ENCODE measurements around the gene GOLPH3.
A peak's percentile ranks its signal among the peaks of the same experiment; 100 is the strongest.
"Not testable (repeated sequence)": the region's sequence is repeated elsewhere in the genome, so short reads cannot be mapped to it uniquely, and the experiment has no call there.

The GOLPH3 gene

DNA sequence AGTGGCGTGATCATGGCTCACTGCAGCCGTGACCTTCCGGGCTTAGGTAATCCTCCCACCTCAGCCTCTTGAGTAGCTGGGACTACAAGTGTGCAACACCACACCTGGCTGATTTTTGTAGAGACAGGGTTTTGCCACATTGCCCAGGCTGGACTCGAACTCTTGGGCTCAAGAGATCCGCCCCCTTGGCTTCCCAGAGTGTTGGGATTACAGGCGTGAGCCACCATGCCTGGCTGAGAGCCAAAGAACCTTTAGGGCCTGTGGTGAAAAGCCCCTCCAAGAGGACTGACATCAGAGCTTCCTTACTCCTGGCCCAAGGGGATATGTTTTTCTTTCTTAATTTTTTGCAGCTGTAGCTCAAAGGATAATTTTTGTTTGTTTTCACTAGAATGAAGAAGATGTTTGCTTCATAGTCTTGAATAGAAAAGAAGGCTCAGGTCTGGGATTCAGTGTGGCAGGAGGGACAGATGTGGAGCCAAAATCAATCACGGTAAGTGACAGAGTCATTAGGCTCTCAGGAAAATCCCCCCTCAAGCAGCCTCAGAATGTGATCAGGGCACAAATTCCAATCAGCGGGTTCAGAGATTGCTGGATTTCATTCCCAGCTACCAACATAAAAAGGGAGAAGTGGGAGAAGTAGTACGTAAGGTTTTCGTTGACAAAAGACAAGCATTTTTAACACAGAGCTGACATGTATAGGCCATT lies 77.1 kb downstream of the GOLPH3 start:
- DNase-seq = no peak

DNA sequence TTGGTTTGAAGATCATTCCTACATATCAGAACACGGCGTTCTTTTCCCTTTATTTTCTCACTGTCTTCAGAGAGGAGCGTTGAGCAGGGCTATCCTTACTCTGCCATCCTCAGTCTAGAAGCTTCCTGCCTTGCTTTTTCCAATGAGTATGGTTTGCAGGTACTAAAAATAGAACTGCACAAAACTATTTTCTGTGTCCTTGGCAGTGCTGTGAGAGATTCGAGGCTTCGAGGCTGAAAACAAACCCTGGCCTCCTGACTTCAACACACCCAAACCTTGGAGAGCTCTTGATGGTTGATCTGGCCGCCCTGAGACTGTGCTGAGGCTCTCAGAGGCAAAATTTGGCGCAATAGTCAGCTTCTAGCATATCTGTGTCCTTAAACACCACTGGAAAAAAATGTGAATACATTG lies 78.9 kb downstream of the GOLPH3 start:
- no peak for DNase-seq

DNA sequence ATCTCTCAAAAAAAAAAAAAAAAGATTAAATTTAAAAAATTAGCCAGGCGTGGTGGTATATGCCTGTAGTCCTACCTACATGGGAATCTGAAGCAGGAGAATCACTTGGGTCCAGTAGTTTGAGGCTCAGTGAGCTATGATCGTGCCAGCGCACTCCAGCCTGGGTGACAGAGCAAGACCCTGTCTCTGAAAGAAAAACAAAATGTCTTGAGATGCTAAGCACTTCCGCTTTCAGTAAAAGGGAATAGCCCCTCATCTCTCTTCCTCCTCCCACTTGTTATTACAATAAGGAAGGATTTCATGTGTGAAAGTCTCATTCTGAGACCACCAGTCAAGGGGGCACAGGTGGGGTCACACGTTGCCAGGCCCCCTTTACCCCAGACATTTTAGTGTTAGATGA lies 79.4 kb downstream of the GOLPH3 start:
- no peak for DNase-seq

DNA sequence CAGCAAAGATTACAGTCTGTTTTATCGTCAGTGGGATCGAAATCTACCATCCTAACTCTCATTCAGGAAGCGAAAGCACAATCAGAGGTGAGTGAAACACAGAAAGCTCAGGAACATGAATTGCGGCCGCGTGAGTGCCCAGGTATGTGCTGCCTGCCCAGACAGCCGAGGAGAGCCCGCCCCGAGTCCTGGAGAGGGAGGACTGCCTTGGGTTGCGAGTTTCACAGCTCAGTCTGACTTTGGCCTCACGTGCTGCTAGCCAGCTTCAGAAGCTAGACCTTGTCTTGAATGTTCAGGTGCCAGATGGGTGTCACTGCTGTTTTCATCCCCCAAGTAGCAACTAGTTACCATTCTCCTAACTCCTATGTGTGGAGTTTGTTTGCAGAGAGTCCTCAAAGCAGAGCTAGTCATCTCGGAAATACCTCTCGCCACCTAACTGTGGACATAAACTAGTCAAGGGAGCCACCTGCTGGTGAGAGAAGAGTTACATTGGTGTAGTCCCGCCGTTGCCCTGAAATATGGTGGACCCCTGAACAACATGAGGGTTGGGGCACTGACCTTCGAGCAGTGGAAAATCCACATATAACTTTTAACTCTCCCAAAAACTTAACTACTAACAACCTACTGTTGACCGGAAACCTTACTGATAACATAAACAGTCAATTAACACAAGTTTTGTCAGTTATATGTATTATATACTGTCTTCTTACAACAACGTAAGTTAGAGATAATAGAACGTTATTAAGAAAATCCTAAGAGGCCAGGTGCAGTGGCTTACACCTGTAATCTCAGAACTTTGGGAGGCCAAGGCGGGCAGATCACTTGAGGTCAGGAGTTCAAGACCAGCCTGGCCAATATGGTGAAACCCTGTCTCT lies 80.9 kb downstream of the GOLPH3 start:
- peak; percentile 51 to 77 (median 63) for DNase-seq

DNA sequence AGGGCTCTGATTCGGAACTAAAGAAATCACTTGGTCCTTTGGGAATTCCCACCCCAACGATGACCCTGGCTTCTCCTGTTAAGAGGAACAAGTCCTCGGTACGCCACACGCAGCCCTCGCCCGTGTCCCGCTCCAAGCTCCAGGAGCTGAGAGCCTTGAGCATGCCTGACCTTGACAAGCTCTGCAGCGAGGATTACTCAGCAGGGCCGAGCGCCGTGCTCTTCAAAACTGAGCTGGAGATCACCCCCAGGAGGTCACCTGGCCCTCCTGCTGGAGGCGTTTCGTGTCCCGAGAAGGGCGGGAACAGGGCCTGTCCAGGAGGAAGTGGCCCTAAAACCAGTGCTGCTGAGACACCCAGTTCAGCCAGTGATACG lies 83.4 kb downstream of the GOLPH3 start:
- DNase-seq = no peak

DNA sequence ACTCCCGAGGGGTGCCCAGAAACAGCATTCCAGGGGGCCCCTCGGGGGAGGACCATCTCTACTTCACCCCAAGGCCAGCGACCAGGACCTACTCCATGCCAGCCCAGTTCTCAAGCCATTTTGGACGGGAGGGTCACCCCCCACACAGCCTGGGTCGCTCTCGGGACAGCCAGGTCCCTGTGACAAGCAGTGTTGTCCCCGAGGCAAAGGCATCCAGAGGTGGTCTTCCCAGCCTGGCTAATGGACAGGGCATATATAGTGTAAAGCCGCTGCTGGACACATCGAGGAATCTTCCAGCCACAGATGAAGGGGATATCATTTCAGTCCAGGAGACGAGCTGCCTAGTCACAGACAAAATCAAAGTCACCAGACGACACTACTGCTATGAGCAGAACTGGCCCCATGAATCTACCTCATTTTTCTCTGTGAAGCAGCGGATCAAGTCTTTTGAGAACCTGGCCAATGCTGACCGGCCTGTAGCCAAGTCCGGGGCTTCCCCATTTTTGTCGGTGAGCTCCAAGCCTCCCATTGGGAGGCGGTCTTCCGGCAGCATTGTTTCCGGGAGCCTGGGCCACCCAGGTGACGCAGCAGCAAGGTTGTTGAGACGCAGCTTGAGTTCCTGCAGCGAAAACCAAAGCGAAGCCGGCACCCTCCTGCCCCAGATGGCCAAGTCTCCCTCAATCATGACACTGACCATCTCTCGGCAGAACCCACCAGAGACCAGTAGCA lies 83.9 kb downstream of the GOLPH3 start:
- DNase-seq = no peak

DNA sequence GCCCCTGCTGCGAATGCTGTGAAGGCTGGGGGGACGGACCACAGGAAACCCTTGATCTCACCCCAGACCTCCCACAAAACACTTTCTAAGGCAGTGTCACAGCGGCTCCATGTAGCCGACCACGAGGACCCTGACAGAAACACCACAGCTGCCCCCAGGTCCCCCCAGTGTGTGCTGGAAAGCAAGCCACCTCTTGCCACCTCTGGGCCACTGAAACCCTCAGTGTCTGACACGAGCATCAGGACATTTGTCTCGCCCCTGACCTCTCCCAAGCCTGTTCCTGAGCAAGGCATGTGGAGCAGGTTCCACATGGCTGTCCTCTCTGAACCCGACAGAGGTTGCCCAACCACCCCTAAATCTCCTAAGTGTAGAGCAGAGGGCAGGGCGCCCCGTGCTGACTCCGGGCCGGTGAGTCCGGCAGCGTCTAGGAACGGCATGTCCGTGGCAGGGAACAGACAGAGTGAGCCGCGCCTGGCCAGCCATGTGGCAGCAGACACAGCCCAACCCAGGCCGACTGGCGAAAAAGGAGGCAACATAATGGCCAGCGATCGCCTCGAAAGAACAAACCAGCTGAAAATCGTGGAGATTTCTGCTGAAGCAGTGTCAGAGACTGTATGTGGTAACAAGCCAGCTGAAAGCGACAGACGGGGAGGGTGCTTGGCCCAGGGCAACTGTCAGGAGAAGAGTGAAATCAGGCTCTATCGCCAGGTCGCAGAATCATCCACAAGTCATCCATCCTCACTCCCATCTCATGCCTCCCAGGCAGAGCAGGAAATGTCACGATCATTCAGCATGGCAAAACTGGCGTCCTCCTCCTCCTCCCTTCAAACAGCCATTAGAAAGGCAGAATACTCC lies 84.7 kb downstream of the GOLPH3 start:
- no peak for DNase-seq

DNA sequence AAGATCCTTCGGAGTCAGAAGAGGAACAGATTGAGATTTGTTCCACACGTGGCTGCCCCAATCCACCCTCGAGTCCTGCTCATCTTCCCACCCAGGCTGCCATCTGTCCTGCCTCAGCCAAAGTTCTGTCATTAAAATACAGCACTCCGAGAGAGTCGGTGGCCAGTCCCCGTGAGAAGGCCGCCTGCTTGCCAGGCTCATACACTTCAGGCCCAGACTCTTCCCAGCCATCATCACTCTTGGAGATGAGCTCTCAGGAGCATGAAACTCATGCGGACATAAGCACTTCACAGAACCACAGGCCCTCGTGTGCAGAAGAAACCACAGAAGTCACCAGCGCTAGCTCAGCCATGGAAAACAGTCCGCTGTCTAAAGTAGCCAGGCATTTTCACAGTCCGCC lies 85.9 kb downstream of the GOLPH3 start:
- peak in 1 of 3 experiments; percentile 11 for DNase-seq

DNA sequence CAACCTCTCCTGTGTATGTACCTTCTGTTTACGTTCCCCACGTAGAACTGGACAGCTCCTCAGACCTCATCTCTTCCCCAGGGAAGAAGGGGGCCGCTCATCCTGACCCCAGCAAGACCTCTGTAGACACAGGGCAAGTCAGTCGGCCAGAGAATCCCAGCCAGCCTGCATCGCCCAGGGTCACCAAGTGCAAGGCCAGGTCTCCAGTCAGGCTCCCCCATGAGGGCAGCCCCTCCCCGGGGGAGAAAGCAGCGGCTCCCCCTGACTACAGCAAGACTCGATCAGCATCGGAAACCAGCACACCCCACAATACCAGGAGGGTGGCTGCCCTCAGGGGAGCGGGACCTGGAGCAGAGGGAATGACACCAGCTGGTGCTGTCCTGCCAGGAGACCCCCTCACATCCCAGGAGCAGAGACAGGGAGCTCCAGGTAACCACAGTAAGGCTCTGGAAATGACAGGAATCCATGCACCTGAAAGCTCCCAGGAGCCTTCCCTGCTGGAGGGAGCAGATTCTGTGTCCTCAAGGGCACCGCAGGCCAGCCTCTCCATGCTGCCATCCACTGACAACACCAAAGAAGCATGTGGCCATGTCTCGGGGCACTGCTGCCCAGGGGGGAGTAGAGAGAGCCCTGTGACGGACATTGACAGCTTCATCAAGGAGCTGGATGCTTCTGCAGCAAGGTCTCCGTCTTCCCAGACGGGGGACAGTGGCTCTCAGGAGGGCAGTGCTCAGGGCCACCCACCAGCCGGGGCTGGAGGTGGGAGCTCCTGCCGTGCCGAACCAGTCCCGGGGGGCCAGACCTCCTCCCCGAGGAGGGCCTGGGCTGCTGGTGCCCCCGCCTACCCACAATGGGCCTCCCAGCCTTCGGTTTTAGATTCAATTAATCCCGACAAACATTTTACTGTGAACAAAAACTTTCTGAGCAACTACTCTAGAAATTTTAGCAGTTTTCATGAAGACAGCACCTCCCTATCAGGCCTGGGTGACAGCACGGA lies 86.7 kb downstream of the GOLPH3 start:
- DNase-seq = no peak

DNA sequence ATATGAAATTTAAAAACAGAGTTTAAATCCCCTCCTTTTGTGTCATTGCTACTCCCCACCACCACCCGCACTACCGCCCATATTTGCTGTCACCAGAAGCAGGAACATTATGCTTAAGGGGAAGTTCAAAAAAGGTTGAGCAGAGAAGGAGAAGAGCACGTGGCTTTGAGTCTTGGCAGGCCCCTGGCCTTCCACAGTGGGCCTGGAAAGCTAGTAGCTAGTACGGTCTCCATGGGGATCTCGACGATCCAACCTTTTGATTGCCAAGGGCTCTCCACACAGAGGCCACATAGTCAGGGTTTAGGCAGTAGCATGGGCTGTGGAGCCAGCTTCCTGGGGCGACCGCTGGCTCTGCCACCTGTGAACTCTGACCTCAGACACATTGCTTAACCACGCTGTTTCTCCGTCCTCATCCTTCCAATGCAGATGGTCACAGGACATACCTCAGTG lies 90.1 kb downstream of the GOLPH3 start:
- no peak for DNase-seq

DNA sequence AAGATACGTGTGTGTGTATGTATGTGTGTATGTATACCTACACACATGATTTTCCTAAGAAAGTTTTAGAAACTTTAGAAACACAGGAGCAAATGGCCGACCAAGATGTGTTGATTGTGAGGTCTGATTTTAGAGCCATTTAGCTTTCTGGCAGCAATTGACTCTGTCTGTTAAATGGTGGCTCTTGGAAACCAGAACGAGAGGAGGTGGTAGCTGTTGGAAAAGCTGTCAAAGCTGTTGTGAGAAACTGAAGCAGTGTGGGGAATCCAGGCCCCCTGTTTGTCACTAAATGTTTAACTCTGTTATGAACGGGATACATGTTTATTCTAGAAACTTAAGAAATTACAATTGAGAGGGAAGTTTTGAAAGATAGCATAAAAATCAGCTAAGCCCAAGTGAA lies 91.4 kb downstream of the GOLPH3 start:
- no peak for DNase-seq

DNA sequence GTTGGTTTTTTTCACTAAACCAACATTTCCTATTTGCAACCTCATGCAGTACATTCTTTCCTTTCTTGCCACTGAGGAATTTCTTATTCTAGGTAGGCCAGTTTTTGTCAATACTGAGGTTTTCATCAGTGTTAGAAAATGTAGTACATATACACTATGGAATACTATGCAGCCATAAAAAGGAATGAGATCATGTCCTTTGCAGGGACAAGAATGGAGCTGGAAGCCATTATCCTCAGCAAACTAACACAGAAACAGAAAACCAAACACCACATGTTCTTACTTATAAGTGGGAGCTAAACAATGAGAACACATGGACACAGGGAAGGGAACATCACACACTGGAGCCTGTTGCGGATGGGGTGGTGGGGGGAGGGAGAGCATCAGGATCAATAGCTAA lies 93.6 kb downstream of the GOLPH3 start:
- not testable (repeated sequence) for DNase-seq

DNA sequence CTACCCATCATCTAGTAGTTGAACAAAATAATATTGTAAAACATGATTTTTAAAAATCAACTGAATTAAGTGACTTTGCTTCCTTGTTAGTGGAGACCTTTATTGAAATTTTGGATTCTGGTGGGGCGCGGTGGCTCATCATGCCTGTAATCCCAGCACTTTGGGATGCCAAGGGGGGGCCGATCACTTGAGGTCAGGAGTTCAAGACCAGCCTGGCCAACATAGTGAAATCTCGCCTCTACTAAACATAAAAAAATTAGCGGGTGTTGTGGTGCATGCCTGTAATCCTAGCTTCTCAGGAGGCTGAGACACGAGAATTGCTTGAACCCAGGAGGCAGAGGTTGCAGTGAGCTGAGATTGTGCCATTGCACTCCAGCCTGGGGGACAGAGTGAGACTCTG lies 95.3 kb downstream of the GOLPH3 start:
- DNase-seq = not testable (repeated sequence)

DNA sequence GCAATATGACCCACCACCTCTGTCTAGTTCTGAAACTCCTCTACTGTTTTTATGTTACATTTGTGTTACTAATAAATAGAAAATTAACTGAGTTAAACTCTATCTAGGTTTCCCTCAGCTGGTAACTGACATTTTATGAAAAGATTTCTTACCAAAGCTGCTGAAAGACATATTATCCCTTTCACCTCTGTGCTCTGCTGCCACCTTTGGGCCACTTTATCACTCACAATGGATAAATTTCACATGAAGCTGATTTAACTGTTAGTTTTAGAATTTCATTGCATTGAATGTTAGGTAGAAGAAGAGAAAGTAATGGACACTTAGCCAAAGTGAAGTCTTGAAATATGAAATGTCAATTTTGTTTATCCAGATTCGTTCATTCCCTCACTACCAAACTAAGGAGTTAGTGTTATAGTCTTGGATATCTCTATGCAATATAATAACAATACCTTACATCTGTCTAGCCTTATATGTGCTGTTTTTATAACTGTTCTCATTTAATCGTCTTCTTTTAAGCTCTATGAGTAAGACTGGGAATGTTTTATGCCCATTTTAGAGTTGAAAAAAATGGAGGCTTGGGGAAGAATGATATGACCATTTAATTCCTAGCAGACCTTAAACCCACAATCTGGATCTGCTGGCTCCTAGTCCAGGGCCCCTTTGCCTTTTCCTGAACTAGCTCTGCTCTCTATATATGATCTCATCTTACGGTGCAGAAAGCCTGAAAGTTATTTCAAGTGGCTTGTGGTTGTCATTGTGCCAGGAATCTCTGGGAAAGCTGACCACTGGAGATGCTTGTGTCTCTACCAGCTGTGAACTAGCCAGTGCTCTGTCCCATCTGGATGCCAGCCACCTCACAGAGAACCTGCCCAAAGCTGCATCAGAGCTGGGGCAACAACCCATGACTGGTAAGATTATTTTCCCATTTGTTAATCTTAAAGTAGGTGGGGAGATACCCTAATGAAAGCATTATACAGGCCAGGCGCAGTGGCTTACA lies 97.1 kb downstream of the GOLPH3 start:
- peak in 1 of 3 experiments; percentile 70 for DNase-seq
